Left forelimb (tissue), 1 donor: ENCODE results near the gene GPAM.
"Not testable (repeated sequence)": the region's sequence is repeated elsewhere in the genome, so short reads cannot be mapped to it uniquely, and the experiment has no call there.

Source experiments
- DNase-seq: peaks from one replicate; pipeline ENCODE4 v3.0.0-alpha.2; 2018; ENCODE audit warnings: low spot score

The GPAM gene, protein sequence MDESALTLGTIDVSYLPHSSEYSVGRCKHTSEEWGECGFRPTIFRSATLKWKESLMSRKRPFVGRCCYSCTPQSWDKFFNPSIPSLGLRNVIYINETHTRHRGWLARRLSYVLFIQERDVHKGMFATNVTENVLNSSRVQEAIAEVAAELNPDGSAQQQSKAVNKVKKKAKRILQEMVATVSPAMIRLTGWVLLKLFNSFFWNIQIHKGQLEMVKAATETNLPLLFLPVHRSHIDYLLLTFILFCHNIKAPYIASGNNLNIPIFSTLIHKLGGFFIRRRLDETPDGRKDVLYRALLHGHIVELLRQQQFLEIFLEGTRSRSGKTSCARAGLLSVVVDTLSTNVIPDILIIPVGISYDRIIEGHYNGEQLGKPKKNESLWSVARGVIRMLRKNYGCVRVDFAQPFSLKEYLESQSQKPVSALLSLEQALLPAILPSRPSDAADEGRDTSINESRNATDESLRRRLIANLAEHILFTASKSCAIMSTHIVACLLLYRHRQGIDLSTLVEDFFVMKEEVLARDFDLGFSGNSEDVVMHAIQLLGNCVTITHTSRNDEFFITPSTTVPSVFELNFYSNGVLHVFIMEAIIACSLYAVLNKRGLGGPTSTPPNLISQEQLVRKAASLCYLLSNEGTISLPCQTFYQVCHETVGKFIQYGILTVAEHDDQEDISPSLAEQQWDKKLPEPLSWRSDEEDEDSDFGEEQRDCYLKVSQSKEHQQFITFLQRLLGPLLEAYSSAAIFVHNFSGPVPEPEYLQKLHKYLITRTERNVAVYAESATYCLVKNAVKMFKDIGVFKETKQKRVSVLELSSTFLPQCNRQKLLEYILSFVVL

DNA sequence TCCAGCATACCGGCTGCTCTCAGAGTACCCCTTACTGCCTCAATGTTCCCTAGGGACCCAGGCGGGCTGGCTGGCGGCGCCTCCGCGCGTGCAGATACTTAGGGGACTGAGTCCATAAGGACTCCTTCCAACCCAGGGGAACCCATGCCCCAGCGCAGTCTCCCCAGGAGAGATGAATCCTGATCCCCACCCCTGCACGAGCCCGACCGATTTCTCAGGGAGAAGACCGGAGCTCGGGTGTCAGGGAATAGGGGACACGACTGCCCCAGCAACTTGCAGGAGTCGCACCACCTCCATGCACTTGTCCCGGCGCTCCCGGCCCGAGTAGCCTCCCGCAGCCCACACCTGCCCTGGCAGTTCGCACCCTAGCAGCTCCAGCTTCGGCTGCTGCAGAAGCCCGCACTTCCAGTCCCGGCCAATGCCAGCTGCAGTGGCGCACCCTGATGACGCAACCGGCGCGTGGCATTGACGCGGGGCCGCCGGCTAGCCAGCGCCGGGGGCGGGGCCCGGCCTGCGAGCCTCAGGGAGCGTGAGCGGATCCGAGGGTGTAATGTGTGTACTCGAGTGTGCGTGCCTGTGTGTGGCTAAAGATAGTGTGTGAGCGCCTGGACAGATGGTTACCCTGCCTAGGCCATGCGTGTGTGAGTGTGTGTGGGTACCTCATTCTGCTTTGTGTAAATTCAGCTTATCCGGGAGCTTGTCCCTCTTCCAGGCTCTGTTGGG lies at the start of gene GPAM:
Gene GPAM, minus strand, starts transcription at position 437 of the 723 bp plus-strand sequence. CDS start 1,981 bp downstream, outside the sequence.
- peak; percentile 99 for DNase-seq

- no peak for DNase-seq
Measured at GRCh38 chr10:112232670-112233069, 49.1 kb upstream of the GPAM start.

DNA sequence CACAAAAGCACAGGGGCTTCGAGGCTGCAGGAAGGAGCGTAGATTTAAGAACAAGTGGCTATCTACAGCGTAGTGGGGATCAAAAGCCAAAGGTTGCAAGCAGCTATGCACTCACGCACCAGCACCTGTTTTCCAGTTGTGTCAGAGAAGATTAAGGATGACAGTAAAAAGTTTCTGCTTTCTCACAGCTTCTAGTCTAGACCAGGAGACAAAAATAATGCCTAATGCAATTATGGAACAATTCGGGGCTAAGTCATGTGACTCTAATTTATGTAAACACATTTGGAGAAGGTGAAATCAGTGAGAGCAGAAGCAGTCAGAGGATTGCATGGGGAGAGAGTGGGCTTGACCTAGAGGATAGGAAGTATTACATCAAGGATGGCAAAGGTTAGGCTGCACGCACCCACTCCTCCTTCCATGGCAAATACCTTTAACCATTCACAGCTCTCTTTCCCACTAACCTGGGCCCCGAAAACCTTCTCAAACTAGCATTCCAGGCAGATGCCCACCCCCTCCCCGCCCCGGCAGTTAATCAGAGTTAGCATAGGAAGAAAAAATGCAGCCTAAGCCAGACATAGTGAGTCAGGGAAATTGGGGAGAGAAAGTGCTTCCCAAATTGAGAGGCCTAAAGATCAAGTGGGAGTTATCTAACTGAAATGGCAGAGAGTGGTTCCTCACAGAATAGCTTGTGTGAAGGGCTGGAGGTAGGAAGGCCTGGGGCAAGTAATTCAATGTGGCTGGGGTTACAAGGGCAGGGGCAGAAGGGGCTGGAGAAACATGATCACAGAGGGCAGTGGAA lies 48.2 kb upstream of the GPAM start:
- no peak for DNase-seq

DNA sequence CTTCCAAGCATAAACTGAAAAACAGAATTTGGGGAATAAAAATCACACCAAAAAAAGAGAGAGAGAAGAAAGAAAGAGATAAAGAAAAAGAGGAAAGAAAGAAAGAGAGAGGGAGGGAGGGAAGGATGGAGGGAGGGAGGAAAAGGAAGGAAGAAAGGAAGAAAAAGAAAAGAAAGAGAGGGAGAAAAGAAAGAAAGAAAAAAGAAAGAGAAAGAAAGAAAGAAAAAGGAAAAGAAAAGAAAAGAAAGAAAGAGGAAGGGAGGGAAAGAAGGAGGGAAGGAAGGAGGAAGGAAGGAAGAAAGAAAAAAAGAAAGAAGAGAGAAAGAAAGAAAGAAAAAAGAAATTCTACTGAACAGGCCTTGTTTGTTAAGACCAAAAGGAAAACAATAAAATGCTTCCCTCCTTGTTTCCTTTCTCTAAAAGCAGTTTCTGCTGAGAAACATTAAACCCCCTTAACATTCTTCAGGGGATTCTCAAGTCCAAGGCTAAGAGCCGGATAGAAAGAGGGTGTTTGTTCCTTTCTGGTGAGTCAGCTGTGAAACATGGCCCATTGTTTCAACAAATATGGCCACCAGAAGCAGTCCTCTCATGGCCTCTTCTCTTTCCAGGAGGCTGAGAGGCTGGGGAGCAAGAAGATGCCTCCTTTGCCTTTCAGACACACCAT lies 46.9 kb upstream of the GPAM start:
- DNase-seq = no peak

- no peak for DNase-seq
Measured at GRCh38 chr10:112229901-112230300, 46.3 kb upstream of the GPAM start.

DNA sequence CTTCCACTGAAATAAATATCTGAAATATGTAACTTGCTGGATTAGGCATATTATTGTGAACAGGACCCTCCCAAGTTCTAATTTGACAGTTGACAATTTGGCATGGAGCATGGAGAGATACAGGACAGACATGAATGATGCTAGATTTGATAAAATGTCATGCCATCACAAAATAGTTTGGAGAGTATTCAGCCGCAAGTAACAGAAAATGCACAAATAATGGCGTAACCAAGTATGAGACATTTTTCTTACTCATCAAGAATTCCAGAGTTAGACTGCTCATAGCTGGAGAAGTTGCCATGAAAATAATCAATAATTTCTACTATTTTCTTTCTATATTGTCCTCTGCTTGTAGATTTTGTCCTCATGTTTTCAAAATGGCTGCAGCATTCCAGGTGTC lies 45.5 kb upstream of the GPAM start:
- no peak for DNase-seq

DNA sequence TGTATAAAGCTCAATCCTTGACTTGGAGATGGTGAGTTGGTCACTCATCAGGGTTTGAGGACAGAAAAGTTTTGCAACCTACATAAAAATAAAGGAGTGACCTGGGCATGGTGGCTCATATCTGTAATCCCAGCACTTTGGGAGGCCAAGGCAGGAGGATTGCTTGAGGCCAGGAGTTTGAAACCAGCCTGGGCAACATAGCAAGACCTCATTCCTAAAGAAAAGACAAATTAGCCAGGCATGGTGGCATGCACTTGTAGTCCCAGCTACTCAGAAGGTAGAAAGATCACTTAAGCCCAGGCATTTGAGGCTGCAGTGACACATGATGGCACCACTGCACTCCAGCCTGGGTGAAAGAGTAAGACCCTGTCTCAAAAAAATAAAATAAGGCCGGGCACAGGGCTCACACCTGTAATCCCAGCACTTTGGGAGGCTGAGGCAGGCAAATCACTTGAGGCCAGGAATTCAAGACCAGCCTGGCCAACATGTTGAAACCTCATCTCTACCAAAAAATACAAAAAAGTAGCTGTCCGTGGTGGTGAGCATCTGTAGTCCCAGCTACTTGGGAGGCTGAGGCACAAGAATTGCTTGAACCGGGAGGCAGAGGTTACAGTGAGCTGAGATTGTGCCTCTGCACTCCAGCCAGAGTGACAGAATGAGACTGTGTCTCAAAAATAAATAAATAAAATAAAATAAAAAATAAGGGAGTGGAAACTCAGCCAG lies 45.0 kb upstream of the GPAM start:
- DNase-seq = not testable (repeated sequence)

GRCh38 chr10:112227331-112227987 lies 43.9 kb upstream of the GPAM start:
- no peak for DNase-seq

- no peak for DNase-seq
Measured at GRCh38 chr10:112226439-112227248, 43.1 kb upstream of the GPAM start.

DNA sequence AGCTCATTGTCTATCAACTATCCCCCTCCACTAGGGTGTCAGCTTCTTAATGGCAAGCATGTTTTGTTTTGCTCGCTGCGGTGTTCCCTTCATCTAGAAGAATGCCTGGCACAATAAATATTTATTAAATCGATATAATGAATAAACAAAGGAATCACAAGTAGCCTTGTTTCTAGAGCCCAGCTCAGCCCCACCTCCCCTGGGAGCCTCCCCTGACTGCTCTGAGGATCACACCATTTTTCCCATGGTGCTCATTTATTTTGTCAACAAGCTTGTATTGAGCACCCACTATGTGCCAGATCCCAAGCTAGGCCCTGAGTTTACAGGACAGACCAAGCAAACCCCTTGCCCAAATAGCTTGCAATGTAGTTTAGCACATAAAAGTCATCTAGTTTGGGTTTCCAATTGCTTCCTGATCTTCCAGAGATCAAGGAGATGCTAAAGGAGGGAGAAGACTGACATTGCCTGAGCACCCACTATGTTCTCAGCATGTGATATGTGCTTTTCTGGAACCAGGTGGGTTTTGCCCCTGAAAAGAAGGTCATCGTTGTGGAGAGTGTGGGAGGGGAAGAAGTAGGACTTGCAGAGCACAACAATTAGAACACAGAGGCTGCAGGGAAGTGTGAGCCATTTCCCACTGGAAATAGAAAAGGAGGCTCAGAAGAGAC lies 42.3 kb upstream of the GPAM start:
- no peak for DNase-seq

DNA sequence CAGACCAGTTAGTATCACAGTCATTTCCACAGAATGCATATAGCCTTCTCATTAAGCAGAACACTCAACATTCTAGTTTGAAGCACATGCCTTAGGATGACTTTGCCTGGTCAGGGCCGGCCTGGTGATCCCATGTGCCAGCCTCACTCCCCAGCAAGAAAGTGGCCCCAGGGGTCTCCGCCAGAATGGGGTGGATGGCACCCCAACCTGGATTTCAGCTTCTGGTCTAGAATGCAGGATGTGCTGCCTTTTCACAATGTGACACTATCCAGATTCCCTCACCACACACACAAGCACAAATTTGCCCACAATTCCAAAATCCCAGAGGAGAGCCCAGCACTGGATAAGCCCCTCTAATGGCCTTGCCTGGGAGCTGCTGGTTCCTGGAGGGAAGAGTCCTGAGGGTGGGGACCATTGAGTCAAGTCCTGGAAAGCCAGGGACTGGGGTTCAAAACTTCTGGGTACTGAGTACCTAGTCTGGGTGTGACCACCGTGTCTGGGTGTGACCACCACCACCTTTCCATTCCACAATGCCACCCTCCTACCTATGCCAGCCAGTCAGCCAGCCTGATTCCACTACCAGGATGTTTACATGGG lies 41.5 kb upstream of the GPAM start:
- DNase-seq = no peak

- DNase-seq = no peak
Measured at GRCh38 chr10:112223725-112224124, 40.2 kb upstream of the GPAM start.

- DNase-seq = no peak
Measured at GRCh38 chr10:112222799-112223198, 39.2 kb upstream of the GPAM start.

DNA sequence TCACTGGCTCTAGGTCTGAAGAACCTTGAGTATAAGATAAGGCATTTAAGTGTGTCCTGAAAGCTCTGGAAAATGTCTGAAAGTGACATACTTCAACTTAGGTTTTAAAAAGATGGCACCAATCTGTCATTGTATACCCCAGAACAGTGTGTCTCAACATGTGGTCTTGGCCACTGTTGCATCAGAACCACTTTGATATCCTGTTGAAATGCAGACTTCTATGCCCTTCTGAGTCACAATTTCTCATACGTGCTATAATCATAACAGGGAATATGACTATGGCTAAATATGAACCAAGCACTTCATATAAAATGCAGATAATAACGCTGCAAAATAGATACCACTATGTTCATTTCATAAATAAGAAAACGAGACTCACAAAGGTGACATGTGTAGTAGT lies 38.0 kb upstream of the GPAM start:
- no peak for DNase-seq

- no peak for DNase-seq
Measured at GRCh38 chr10:112218960-112219359, 35.4 kb upstream of the GPAM start.

DNA sequence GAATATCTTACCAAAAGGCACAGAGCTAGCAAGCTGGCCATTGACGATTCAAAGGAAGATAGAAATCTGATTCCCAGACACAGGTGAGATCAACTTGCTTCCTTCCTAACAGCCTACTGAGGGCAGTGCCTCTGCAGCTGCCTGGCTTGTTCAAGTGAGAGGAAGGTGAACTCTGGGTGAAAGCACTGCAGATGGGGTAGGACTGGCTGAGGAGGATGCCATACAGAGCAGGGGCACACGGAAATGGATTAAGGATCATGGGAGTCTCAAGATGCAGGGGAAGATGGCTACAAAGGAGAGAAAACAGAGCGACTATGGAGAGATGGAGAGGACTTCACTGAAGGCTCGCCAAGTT lies 34.4 kb upstream of the GPAM start:
- DNase-seq = no peak

DNA sequence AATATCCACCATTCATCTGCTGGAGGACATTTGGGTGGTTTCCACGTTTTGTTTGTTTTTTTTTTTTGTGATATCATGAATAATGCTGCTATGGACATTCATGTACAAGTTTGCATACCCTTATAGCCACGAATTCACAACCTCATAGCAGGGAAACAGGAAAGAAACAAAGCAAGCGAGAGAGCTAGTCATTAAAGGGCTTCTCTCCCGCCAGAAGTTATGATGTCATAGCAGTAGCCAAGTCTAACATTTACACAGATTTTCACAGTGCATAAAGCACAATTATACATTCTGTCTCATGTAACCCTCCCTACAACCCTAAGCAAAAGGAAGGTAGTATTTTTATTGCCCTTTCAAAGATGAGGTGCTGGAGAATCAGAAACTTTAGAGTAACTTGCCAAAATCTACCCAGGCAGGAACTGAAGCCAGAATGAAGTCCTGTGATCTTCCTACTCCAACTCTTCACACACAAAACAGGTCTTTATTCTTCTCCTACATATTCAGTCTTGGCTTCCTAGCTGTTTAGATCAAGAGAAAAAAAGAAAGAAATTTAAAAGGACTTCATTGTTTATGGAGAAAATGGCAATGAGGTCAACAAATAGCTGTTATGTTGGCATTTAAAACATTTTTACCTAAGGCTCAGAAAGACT lies 33.9 kb upstream of the GPAM start:
- DNase-seq = no peak

- DNase-seq = no peak
Measured at GRCh38 chr10:112216966-112217365, 33.4 kb upstream of the GPAM start.
